Activated T-cell treated with anti-CD3 and anti-CD28 coated beads, Interleukin-2, amount 50 U/mL, for 24 hours (primary cell): ENCODE measurements around the gene ZDHHC1.

ENCODE experiments used
- DNase-seq: peaks from one replicate; pipeline ENCODE4 v3.0.0-alpha.2; 2020
- H3K27ac Mint-ChIP-seq: 2 replicates; pipeline ENCODE4 v1.8.0; 2020; ENCODE audit warnings: mild to moderate bottlenecking, mixed read lengths
- H3K27me3 Mint-ChIP-seq: 2 replicates; pipeline ENCODE4 v1.8.0; 2020; ENCODE audit warnings: mixed read lengths
- H3K36me3 Mint-ChIP-seq: 2 replicates; pipeline ENCODE4 v1.8.0; 2020; ENCODE audit warnings: low read depth, mixed read lengths
- H3K4me1 Mint-ChIP-seq: 2 replicates; pipeline ENCODE4 v1.8.0; 2020; ENCODE audit warnings: low read depth, mixed read lengths
- H3K4me3 Mint-ChIP-seq: 2 replicates; pipeline ENCODE4 v1.8.0; 2020; ENCODE audit warnings: mild to moderate bottlenecking, moderate library complexity, mixed read lengths
- H3K9me3 Mint-ChIP-seq: 2 replicates; pipeline ENCODE4 v1.8.0; 2020; ENCODE audit warnings: mixed read lengths

ZDHHC1 gene

GRCh38 chr16:67415872-67416793 lies at the start of gene ZDHHC1:
Gene ZDHHC1, minus strand, starts transcription at chr16:67416477. Its CDS starts 8,702 bp downstream, at chr16:67407775.
- Mint-ChIP-seq H3K9me3 (no peaks in the 10 kb centered on the region), H3K4me3 (peak within 1 kb of the TSS; percentile 74), H3K27ac (peak within 1 kb of the TSS; percentile 68), H3K36me3 (no peaks in the 10 kb centered on the region), H3K4me1 (peaks cover 7% of the 10 kb centered on the region), H3K27me3 (peaks cover 51% of the 10 kb centered on the region)
- peak; percentile 76 for DNase-seq

GRCh38 chr16:67464565-67464964 lies 48.3 kb upstream of the ZDHHC1 start:
- Mint-ChIP-seq H3K9me3 (no peaks in the 10 kb centered on the region), H3K27me3 (no peaks in the 10 kb centered on the region), H3K4me1 (peaks cover 21% of the 10 kb centered on the region), H3K36me3 (peaks cover 6% of the 10 kb centered on the region), H3K27ac (no peak overlapping the region), H3K4me3 (no peak overlapping the region)
- no peak for DNase-seq

GRCh38 chr16:67463691-67464090 lies 47.4 kb upstream of the ZDHHC1 start:
- Mint-ChIP-seq H3K4me1 (peaks cover 20% of the 10 kb centered on the region), H3K4me3 (no peak overlapping the region), H3K27ac (no peak overlapping the region), H3K36me3 (peaks cover 6% of the 10 kb centered on the region), H3K27me3 (no peaks in the 10 kb centered on the region), H3K9me3 (no peaks in the 10 kb centered on the region)
- no peak for DNase-seq

GRCh38 chr16:67463059-67463458 lies 46.8 kb upstream of the ZDHHC1 start:
- peaks cover 6% of the 10 kb centered on the region for H3K36me3 Mint-ChIP-seq
- no peak for DNase-seq
- H3K4me1 Mint-ChIP-seq: peaks cover 15% of the 10 kb centered on the region
- no peaks in the 10 kb centered on the region for H3K9me3 Mint-ChIP-seq
- no peaks in the 10 kb centered on the region for H3K27me3 Mint-ChIP-seq
- H3K27ac Mint-ChIP-seq: no peak overlapping the region
- H3K4me3 Mint-ChIP-seq: no peak overlapping the region

- Mint-ChIP-seq H3K27ac (no peak overlapping the region), H3K4me3 (no peak overlapping the region), H3K9me3 (no peaks in the 10 kb centered on the region), H3K4me1 (peaks cover 14% of the 10 kb centered on the region), H3K36me3 (peaks cover 6% of the 10 kb centered on the region), H3K27me3 (no peaks in the 10 kb centered on the region)
- DNase-seq: no peak
Observed at GRCh38 chr16:67462279-67462655, 46.0 kb upstream of the ZDHHC1 start.

GRCh38 chr16:67461600-67462278 lies 45.5 kb upstream of the ZDHHC1 start:
- Mint-ChIP-seq H3K4me3 (no peak overlapping the region), H3K27me3 (no peaks in the 10 kb centered on the region), H3K27ac (no peak overlapping the region), H3K36me3 (peaks cover 10% of the 10 kb centered on the region), H3K9me3 (no peaks in the 10 kb centered on the region), H3K4me1 (peaks cover 15% of the 10 kb centered on the region)
- DNase-seq: no peak

GRCh38 chr16:67460961-67461360 lies 44.7 kb upstream of the ZDHHC1 start:
- no peaks in the 10 kb centered on the region for H3K27me3 Mint-ChIP-seq
- H3K36me3 Mint-ChIP-seq: peaks cover 12% of the 10 kb centered on the region
- no peak overlapping the region for H3K27ac Mint-ChIP-seq
- no peak overlapping the region for H3K4me3 Mint-ChIP-seq
- DNase-seq: no peak
- H3K9me3 Mint-ChIP-seq: no peaks in the 10 kb centered on the region
- H3K4me1 Mint-ChIP-seq: peaks cover 16% of the 10 kb centered on the region

- no peaks in the 10 kb centered on the region for H3K27me3 Mint-ChIP-seq
- no peak overlapping the region for H3K27ac Mint-ChIP-seq
Observed at GRCh38 chr16:67460168-67460567, 43.9 kb upstream of the ZDHHC1 start.

GRCh38 chr16:67459861-67460150 lies 43.5 kb upstream of the ZDHHC1 start:
- no peaks in the 10 kb centered on the region for H3K9me3 Mint-ChIP-seq
- peaks cover 12% of the 10 kb centered on the region for H3K36me3 Mint-ChIP-seq
- H3K4me1 Mint-ChIP-seq: peaks cover 9% of the 10 kb centered on the region
- DNase-seq: no peak
- no peaks in the 10 kb centered on the region for H3K27me3 Mint-ChIP-seq
- H3K27ac Mint-ChIP-seq: no peak overlapping the region
- no peak overlapping the region for H3K4me3 Mint-ChIP-seq

More at GRCh38 chr16:67460168-67460567, 43.9 kb upstream of the ZDHHC1 start:
- no peaks in the 10 kb centered on the region for H3K9me3 Mint-ChIP-seq
- DNase-seq: no peak
- H3K4me3 Mint-ChIP-seq: no peak overlapping the region
- H3K36me3 Mint-ChIP-seq: peaks cover 12% of the 10 kb centered on the region
- peaks cover 9% of the 10 kb centered on the region for H3K4me1 Mint-ChIP-seq

- H3K27ac Mint-ChIP-seq: no peak overlapping the region
Observed at GRCh38 chr16:67459066-67459860, 43.0 kb upstream of the ZDHHC1 start.

GRCh38 chr16:67458121-67458641 lies 41.9 kb upstream of the ZDHHC1 start:
- Mint-ChIP-seq H3K4me1 (peaks cover 9% of the 10 kb centered on the region), H3K36me3 (peaks cover 16% of the 10 kb centered on the region), H3K4me3 (no peak overlapping the region), H3K9me3 (no peaks in the 10 kb centered on the region), H3K27me3 (no peaks in the 10 kb centered on the region), H3K27ac (no peak overlapping the region)
- DNase-seq: no peak

More at GRCh38 chr16:67459066-67459860, 43.0 kb upstream of the ZDHHC1 start:
- H3K4me3 Mint-ChIP-seq: no peak overlapping the region
- H3K9me3 Mint-ChIP-seq: no peaks in the 10 kb centered on the region
- H3K36me3 Mint-ChIP-seq: peaks cover 13% of the 10 kb centered on the region
- H3K27me3 Mint-ChIP-seq: no peaks in the 10 kb centered on the region
- peaks cover 9% of the 10 kb centered on the region for H3K4me1 Mint-ChIP-seq
- DNase-seq: no peak

- Mint-ChIP-seq H3K4me1 (peaks cover 9% of the 10 kb centered on the region), H3K27ac (no peak overlapping the region), H3K4me3 (no peak overlapping the region), H3K9me3 (no peaks in the 10 kb centered on the region), H3K36me3 (peaks cover 21% of the 10 kb centered on the region), H3K27me3 (no peaks in the 10 kb centered on the region)
- no peak for DNase-seq
Observed at GRCh38 chr16:67457611-67458010, 41.3 kb upstream of the ZDHHC1 start.

- Mint-ChIP-seq H3K36me3 (peaks cover 23% of the 10 kb centered on the region), H3K27ac (peak overlapping the region; percentile 67), H3K9me3 (no peaks in the 10 kb centered on the region), H3K4me1 (peaks cover 9% of the 10 kb centered on the region), H3K27me3 (no peaks in the 10 kb centered on the region), H3K4me3 (no peak overlapping the region)
- no peak for DNase-seq
Observed at GRCh38 chr16:67456391-67457081, 40.3 kb upstream of the ZDHHC1 start.

GRCh38 chr16:67454852-67455251 lies 38.6 kb upstream of the ZDHHC1 start:
- H3K4me3 Mint-ChIP-seq: no peak overlapping the region
- no peaks in the 10 kb centered on the region for H3K27me3 Mint-ChIP-seq
- no peak for DNase-seq
- H3K9me3 Mint-ChIP-seq: no peaks in the 10 kb centered on the region
- H3K36me3 Mint-ChIP-seq: peaks cover 33% of the 10 kb centered on the region
- H3K4me1 Mint-ChIP-seq: peaks cover 7% of the 10 kb centered on the region
- no peak overlapping the region for H3K27ac Mint-ChIP-seq
